ENCODE measurements around the gene TTC3. TPM values are rescaled to one million over a fixed set of nuclear protein-coding genes. Genes with fewer than 3 reads are reported as not detected.

The TTC3 gene
- total and polyA plus RNA-seq, 9 of the 15 experiments (the other 6 are each of a cell fraction or from before 2014, with no cell fraction given), result 17.5 to 92.0 (median 59.5) TPM

- TF ChIP-seq, protein P1, sequence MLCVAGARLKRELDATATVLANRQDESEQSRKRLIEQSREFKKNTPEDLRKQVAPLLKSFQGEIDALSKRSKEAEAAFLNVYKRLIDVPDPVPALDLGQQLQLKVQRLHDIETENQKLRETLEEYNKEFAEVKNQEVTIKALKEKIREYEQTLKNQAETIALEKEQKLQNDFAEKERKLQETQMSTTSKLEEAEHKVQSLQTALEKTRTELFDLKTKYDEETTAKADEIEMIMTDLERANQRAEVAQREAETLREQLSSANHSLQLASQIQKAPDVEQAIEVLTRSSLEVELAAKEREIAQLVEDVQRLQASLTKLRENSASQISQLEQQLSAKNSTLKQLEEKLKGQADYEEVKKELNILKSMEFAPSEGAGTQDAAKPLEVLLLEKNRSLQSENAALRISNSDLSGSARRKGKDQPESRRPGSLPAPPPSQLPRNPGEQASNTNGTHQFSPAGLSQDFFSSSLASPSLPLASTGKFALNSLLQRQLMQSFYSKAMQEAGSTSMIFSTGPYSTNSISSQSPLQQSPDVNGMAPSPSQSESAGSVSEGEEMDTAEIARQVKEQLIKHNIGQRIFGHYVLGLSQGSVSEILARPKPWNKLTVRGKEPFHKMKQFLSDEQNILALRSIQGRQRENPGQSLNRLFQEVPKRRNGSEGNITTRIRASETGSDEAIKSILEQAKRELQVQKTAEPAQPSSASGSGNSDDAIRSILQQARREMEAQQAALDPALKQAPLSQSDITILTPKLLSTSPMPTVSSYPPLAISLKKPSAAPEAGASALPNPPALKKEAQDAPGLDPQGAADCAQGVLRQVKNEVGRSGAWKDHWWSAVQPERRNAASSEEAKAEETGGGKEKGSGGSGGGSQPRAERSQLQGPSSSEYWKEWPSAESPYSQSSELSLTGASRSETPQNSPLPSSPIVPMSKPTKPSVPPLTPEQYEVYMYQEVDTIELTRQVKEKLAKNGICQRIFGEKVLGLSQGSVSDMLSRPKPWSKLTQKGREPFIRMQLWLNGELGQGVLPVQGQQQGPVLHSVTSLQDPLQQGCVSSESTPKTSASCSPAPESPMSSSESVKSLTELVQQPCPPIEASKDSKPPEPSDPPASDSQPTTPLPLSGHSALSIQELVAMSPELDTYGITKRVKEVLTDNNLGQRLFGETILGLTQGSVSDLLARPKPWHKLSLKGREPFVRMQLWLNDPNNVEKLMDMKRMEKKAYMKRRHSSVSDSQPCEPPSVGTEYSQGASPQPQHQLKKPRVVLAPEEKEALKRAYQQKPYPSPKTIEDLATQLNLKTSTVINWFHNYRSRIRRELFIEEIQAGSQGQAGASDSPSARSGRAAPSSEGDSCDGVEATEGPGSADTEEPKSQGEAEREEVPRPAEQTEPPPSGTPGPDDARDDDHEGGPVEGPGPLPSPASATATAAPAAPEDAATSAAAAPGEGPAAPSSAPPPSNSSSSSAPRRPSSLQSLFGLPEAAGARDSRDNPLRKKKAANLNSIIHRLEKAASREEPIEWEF (CRISPR knock-in tag; IDR thresholded peaks at IDR 0.05), result no peak; the same call in 1 of the 2 replicates
- TF ChIP-seq NCOA6 (IDR thresholded peaks at IDR 0.05) (no peak), DPF2 (IDR thresholded peaks at IDR 0.05) (no peak; the same call in 1 of the 2 replicates), NFRKB (IDR thresholded peaks at IDR 0.05; ENCODE audit: low read depth) (peak; percentile 71), HNRNPLL (IDR thresholded peaks at IDR 0.05; ENCODE audit: low read depth, low read length, poor library complexity, severe bottlenecking) (peak; percentile 63), JUND (IDR thresholded peaks at IDR 0.05; ENCODE audit: borderline replicate concordance, low read depth, low read length) (peak; percentile 9; the same call in 1 of the 2 replicates), JUND (tag; IDR thresholded peaks at IDR 0.05; ENCODE audit: borderline replicate concordance, low read depth, low read length) (no peak; the same call in 2 of the 3 replicates), PBX2 (CRISPR knock-in tag; IDR thresholded peaks at IDR 0.05; ENCODE audit: low read depth) (no peak), PBX2 (tag; conservative IDR thresholded peaks at IDR 0.05; ENCODE audit: low read depth) (peak; percentile 36; the same call in 1 of the 2 replicates), THRAP3 (IDR thresholded peaks at IDR 0.05; ENCODE audit: borderline replicate concordance) (no peak), CBFA2T3 (IDR thresholded peaks at IDR 0.05) (no peak), CHD4 (IDR thresholded peaks at IDR 0.05; ENCODE audit: insufficient read depth, insufficient replicate concordance, low read depth, low read length, poor library complexity, severe bottlenecking) (no peak), BRD4 (IDR thresholded peaks at IDR 0.05) (peak; percentile 96; the same call in 1 of the 2 replicates), SETDB1 (IDR thresholded peaks at IDR 0.05; ENCODE audit: low read length) (no peak), PURB (CRISPR knock-in tag; IDR thresholded peaks at IDR 0.05; ENCODE audit: low read depth) (no peak), NEUROD1 (IDR thresholded peaks at IDR 0.05; ENCODE audit: borderline replicate concordance, low read depth, low read length, partially characterized antibody) (peak; percentile 10), THRA (IDR thresholded peaks at IDR 0.05) (no peak), ATF4 (CRISPR knock-in tag; IDR thresholded peaks at IDR 0.05) (peak; percentile 59)
Measured at GRCh38 chr21:37072274-37072987, 623 bp upstream of the TTC3 start (continued).
